ENCODE results near the gene NTRK3.

The NTRK3 gene

GRCh38 chr15:88003541-88004327 lies 252.8 kb downstream of the NTRK3 start:
- TF ChIP-seq CTCF (IDR thresholded peaks at IDR 0.05; ENCODE audit: extremely low read depth, missing control alignments), result no peak
- no peak for DNase-seq (ENCODE audit: low spot score)

GRCh38 chr15:88002706-88003105 lies 253.8 kb downstream of the NTRK3 start:
- TF ChIP-seq CTCF (IDR thresholded peaks at IDR 0.05; ENCODE audit: extremely low read depth, missing control alignments), result no peak
- no peak for DNase-seq (ENCODE audit: low spot score)

- TF ChIP-seq CTCF (IDR thresholded peaks at IDR 0.05; ENCODE audit: extremely low read depth, missing control alignments), result no peak
- DNase-seq (ENCODE audit: low spot score), result no peak
Observed at GRCh38 chr15:87998630-87999029, 257.9 kb downstream of the NTRK3 start.

GRCh38 chr15:87986776-87987175 lies 269.8 kb downstream of the NTRK3 start:
- no peak for TF ChIP-seq CTCF (IDR thresholded peaks at IDR 0.05; ENCODE audit: extremely low read depth, missing control alignments)

GRCh38 chr15:87985451-87985850 lies 271.1 kb downstream of the NTRK3 start:
- TF ChIP-seq CTCF (IDR thresholded peaks at IDR 0.05; ENCODE audit: extremely low read depth, missing control alignments), result no peak
- DNase-seq (ENCODE audit: low spot score), result no peak

More at GRCh38 chr15:87986776-87987175, 269.8 kb downstream of the NTRK3 start:
- no peak for DNase-seq (ENCODE audit: low spot score)

- DNase-seq (ENCODE audit: low spot score), result no peak
- TF ChIP-seq CTCF (IDR thresholded peaks at IDR 0.05; ENCODE audit: extremely low read depth, missing control alignments), result no peak
Observed at GRCh38 chr15:87981969-87982368, 274.6 kb downstream of the NTRK3 start.

GRCh38 chr15:87977907-87978306 lies 278.6 kb downstream of the NTRK3 start:
- TF ChIP-seq CTCF (IDR thresholded peaks at IDR 0.05; ENCODE audit: extremely low read depth, missing control alignments), result no peak
- no peak for DNase-seq (ENCODE audit: low spot score)
